Activated T-helper 9 cell treated with anti-CD3 and anti-CD28 coated beads, Interleukin-2, amount 50 U/mL, for 16 hours (primary cell): ENCODE results near the gene OR5M10.
"Not testable (repeated sequence)": the region's sequence is repeated elsewhere in the genome, so short reads cannot be mapped to it uniquely, and the experiment has no call there.

ENCODE experiments used
- DNase-seq: peaks from one replicate; pipeline ENCODE4 v3.0.0-alpha.2; 2020; ENCODE audit warnings: low read depth

Gene OR5M10

GRCh38 chr11:56577621-56578020 lies at the start of gene OR5M10:
Gene OR5M10 (minus strand): TSS chr11:56577721. CDS start chr11:56577721, 0 bp downstream.
- no peak for DNase-seq

GRCh38 chr11:56625946-56626345 lies 48.4 kb upstream of the OR5M10 start:
- DNase-seq = no peak

GRCh38 chr11:56624661-56625110 lies 47.2 kb upstream of the OR5M10 start:
- DNase-seq = no peak

GRCh38 chr11:56611174-56611573 lies 33.7 kb upstream of the OR5M10 start:
- no peak for DNase-seq

- DNase-seq = not testable (repeated sequence)
These were observed 14.7 kb upstream of the OR5M10 start for GRCh38 chr11:56592088-56592717.

GRCh38 chr11:56558574-56558973 lies 18.9 kb downstream of the OR5M10 start:
- no peak for DNase-seq

- DNase-seq = not testable (repeated sequence)
These were observed 22.8 kb downstream of the OR5M10 start for GRCh38 chr11:56554691-56555090.

- no peak for DNase-seq
These were observed 32.0 kb downstream of the OR5M10 start for GRCh38 chr11:56545531-56545930.

GRCh38 chr11:56543739-56544138 lies 33.8 kb downstream of the OR5M10 start:
- no peak for DNase-seq

GRCh38 chr11:56543157-56543556 lies 34.4 kb downstream of the OR5M10 start, which contains the start of gene OR5M11:
Gene OR5M11 (minus strand): TSS chr11:56543257. CDS start chr11:56543257, 0 bp downstream.
- DNase-seq = no peak

- no peak for DNase-seq
These were observed 44.3 kb downstream of the OR5M10 start for GRCh38 chr11:56533054-56533740.

GRCh38 chr11:56531856-56532255 lies 45.7 kb downstream of the OR5M10 start:
- DNase-seq = no peak
